NCI-H526 treated with DMSO at 0.1 percent for 48 hours (cell line): Measurements from ENCODE around the gene KRT5.
"Not testable (repeated sequence)": the region's sequence is repeated elsewhere in the genome, so short reads cannot be mapped to it uniquely, and the experiment has no call there.

Experiments
- DNase-seq: peaks from one replicate; lab custom pipeline; 2025; lab: John Stamatoyannopoulos, UW

KRT5 gene

GRCh38 chr12:52494518-52494917 lies 25.7 kb downstream of the KRT5 start:
- no peak for DNase-seq

- DNase-seq: no peak
Measured at GRCh38 chr12:52494100-52494499, 26.1 kb downstream of the KRT5 start.

DNA sequence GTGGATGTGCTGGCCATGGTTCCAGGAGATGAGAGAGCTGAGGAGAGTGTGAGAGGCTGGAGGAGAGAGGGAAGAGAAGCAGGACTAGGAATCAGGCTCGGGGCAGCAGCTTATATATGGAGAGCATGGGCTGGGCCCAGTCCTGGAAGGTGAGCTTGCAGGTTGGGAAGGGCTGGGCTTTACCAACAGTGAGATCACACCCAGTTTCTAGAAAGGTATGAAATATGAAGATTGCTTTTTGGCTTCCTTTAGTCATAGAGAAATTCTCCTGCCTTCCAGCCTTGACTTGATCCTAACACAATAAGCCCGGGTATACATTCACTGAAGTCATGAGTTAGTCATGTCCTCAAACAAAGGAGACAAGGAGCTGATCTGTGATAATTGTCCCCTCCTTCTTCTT lies 27.0 kb downstream of the KRT5 start, which contains the start of gene KRT6A:
Gene KRT6A, minus strand, starts transcription at position 86 of the 400 bp plus-strand sequence. Its CDS starts 69 bp downstream, at position 17.
- no peak for DNase-seq

GRCh38 chr12:52492405-52492804 lies 27.8 kb downstream of the KRT5 start:
- DNase-seq: not testable (repeated sequence)

GRCh38 chr12:52491495-52491894 lies 28.7 kb downstream of the KRT5 start:
- DNase-seq: not testable (repeated sequence)

GRCh38 chr12:52488736-52489135 lies 31.5 kb downstream of the KRT5 start:
- no peak for DNase-seq

DNA sequence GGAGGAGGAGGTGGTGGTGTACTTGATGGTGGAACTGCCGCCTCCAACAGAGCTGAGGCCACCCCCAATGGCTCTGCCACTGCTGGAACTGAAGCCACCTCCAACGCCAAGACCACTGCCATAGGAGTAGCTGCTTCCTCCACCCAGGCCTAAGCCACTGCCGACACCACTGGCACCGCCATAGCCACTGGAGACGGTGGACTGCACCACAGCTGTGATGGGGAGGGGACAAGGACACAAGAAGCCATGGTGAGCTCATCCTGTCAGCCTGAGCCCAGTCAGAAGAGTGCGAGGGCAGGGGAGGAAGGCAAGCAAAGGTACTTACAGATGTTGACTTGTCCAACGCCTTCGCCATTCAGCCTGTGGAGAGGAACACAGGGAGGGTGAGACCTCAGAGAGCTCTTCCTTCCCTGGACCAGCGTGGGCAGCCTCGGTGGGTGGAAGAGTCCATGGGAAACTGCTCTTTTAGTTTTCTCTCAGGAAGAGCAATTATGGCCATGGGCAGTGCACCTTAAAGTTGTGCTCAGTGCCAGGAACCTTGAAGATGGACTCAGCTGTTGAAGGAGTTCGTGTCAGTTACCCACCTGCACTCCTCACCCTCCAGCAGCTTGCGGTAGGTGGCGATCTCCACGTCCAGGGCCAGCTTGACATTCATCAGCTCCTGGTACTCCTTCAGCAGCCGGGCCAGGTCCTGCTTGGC lies 32.3 kb downstream of the KRT5 start:
- DNase-seq: not testable (repeated sequence)

GRCh38 chr12:52487211-52487610 lies 33.0 kb downstream of the KRT5 start:
- no peak for DNase-seq

- no peak for DNase-seq
Measured at GRCh38 chr12:52486166-52487105, 33.8 kb downstream of the KRT5 start.

DNA sequence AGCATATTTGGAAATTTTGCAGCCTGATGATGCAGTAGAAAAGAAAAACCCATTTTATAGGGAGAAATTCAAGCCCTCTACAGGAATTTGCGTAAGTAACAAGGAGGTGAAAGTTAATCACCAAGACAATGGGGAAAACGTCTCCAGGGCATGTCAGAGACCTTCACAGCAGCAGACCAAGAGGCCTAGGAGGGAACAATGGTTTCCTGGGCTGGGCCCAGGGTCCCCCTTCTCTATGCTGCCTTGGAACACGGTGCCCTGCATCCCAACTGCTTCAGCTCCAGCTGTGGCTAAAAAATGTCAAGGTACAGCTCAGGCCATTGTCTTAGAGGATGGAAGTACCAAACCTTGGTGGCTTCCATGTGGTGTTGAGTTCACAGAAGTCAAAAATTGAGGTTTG lies 40.1 kb downstream of the KRT5 start:
- DNase-seq: no peak

DNA sequence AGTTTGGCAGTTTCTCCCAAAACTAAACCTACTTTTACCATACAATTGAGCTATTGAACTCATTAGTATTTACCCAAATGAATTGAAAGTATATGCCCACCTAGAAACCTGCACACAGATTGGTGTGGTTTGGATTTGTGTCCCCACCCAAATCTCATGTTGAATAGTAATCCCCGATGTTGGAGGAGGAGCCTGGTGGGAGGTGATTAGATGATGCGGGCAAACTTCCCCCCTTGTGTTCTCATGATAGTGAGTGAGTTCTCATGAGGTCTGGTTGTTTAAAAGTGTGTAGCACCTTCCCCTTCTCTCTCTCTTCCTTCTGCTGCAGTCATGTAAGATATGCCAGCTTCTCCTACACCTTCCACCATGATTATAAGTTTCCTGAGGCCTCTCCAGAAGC lies 42.5 kb downstream of the KRT5 start:
- no peak for DNase-seq

DNA sequence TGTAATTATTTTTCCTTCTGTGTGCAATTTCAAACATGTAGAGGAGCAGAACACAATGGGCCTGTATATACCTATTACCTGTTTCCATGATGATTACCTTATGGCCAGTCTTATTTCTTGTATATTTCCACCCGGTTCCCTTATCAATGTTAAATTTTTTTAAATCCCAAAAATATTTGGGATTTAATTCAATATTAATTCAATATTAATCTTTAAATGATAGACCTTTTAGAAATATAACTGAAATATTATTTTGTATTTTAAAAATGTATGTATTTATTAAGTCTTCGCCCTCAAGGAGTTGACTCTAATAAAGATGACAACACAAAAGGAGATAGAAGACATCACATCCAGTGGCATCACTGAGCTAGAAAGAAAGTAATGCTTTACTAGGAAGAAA lies 46.0 kb downstream of the KRT5 start:
- DNase-seq: no peak

DNA sequence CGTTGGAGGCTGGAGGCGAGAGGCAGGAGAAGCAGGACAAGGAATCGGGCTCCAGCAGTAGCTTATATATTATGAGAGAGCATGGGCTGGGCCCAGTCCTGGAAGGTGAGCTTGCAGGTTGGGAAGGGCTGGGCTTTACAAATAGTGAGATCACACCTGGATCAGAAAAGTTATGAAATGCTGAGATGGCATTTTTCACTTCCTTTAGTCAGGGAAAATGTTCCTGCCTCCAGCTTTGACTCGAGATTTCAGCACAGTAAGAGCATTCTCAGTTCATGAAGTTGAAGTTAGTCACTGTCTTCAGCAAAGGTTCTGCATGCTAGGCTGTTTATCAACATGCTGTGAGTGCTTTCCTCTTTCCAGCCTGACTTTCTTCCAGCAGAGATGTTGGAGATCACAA lies 46.4 kb downstream of the KRT5 start, which contains the start of gene KRT6C:
Gene KRT6C, minus strand, starts transcription at position 38 of the 400 bp plus-strand sequence. CDS start 68 bp downstream, outside the sequence.
- DNase-seq: no peak

- no peak for DNase-seq
Measured at GRCh38 chr12:52469853-52470252, 50.3 kb downstream of the KRT5 start.

DNA sequence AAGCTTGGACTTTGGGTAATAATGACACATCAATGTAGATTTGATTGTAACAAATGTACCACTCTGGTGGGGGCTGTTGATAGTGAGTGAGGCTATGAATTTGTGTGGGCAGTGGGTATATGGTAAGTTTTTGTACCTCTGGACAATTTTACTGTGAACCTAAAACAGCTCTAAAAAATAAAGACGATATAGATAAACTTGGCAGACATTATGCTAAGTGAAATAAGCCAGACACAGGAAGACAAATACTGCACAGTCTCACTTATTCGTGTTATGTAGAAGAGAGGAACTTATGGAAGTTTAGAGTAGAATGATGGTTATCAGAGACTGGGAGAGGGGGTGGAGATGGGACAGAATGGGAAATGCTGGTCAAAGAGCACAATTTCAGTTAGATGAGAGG lies 55.3 kb downstream of the KRT5 start:
- no peak for DNase-seq
